HCT116 (cell line): ENCODE measurements around the gene GNG12. TPM values are rescaled to one million over a fixed set of nuclear protein-coding genes. Genes with fewer than 3 reads are reported as not detected.

ENCODE experiments used
- ATAC-seq: fragments of 200-7000 bp; cut with Tn5 transposase; 2 replicates; pipeline ENCODE4 v1.9.1; 2020; ENCODE audit warnings: mild to moderate bottlenecking, moderate library complexity
- BruUV-seq: library from RNA; stranded (reverse); fragments of 400-500 nt; replicated peaks from 2 replicates; lab custom pipeline; 2021; lab: Mats Ljungman, UMichigan
- CTCF ChIA-PET: fragments of 300-600 bp; sonication (Branson Sonifier 250); formaldehyde crosslinking; loops from one replicate; lab custom pipeline; 2021; ENCODE audit warnings: antibody characterized with exemption; lab: Charles Lee
- POLR2A ChIA-PET: fragments of 300-600, 350-600 bp; sonication (Branson Sonifier 250); formaldehyde crosslinking; loops from one replicate; lab custom pipeline; 2021; ENCODE audit warnings: antibody characterized with exemption; lab: Charles Lee
- RAD21 ChIA-PET, 2 experiments: fragments of 300-600 bp; sonication (Branson Sonifier 250); formaldehyde crosslinking; loops; one replicate each; lab custom pipeline; 2023; ENCODE audit warnings: low total read pairs in 2 of 2; ENCODE audit not compliant: uncharacterized antibody in 2 of 2, unreplicated experiment in 2 of 2, low non-redundant PET in 1 of 2; lab: Charles Lee
- DNase-seq: peaks from one replicate; pipeline ENCODE4 v3.0.0-alpha.2; 2010; ENCODE audit warnings: low read depth, low spot score
- H2AFZ ChIP-seq: fragments of 200-600 bp; shearing (Covaris generic), sonication (generic); 2 replicates; pipeline ENCODE4 v1.6.1; 2017; ENCODE audit warnings: low read depth, mixed run types, mixed read lengths, antibody characterized with exemption, low read length; ENCODE audit not compliant: poor library complexity, severe bottlenecking
- H3K27ac ChIP-seq: 2 replicates; pipeline ENCODE4 v1.5.1; 2012; ENCODE audit warnings: low read depth, low read length
- H3K27me3 ChIP-seq: fragments of 200-600 bp; sonication (generic); 2 replicates; pipeline ENCODE4 v1.6.1; 2016; ENCODE audit warnings: mixed run types, low read length, mixed read lengths; ENCODE audit not compliant: insufficient read depth
- H3K36me3 ChIP-seq, 2 experiments: fragments of 200-500 bp in 1 of 2; fragments of 200-600 bp in 1 of 2; sonication (Bioruptor generic) in 1 of 2; sonication (generic) in 1 of 2; 2 replicates each; pipeline versions ENCODE4 v1.5.1 to v1.6.1; 2014 to 2016; ENCODE audit warnings: low read length in 2 of 2, inconsistent platforms in 1 of 2, mixed read lengths in 1 of 2, mixed run types in 1 of 2; ENCODE audit not compliant: insufficient read depth in 2 of 2, control insufficient read depth in 1 of 2
- H3K4me1 ChIP-seq, 2 experiments: fragments of 200-600 bp in 1 of 2; sonication (generic) in 1 of 2; 2 replicates each; pipeline versions ENCODE4 v1.5.1 to v1.6.1; 2012 to 2017; ENCODE audit warnings: low read length in 2 of 2, inconsistent platforms in 1 of 2, mild to moderate bottlenecking in 1 of 2, mixed read lengths in 1 of 2, mixed run types in 1 of 2, moderate library complexity in 1 of 2; ENCODE audit not compliant: insufficient read depth in 2 of 2, control insufficient read depth in 1 of 2
- H3K4me2 ChIP-seq: fragments of 200-600 bp; sonication (generic); 2 replicates; pipeline ENCODE4 v1.6.1; 2017; ENCODE audit warnings: mixed run types, low read length, mixed read lengths
- H3K4me3 ChIP-seq, 2 experiments: fragments of 200-600 bp in 1 of 2; sonication (generic) in 1 of 2; replicated peaks in 1 of 2; 2 replicates each; pipeline ENCODE4 v1.5.1; 2011 to 2016; ENCODE audit warnings: low read length in 2 of 2, control low read depth in 1 of 2, low read depth in 1 of 2, mild to moderate bottlenecking in 1 of 2, mixed read lengths in 1 of 2, mixed run types in 1 of 2
- H3K79me2 ChIP-seq: fragments of 200-600 bp; sonication (generic); 2 replicates; pipeline ENCODE4 v1.6.1; 2017; ENCODE audit warnings: mild to moderate bottlenecking, mixed run types, low read length, moderate library complexity, mixed read lengths; ENCODE audit not compliant: insufficient read depth
- H3K9ac ChIP-seq: fragments of 200-600 bp; sonication (generic); 2 replicates; pipeline ENCODE4 v1.6.1; 2016; ENCODE audit warnings: low read length, mixed read lengths
- H3K9me2 ChIP-seq: fragments of 200-600 bp; sonication (generic), shearing (Covaris generic); 2 replicates; pipeline ENCODE4 v1.6.1; 2017; ENCODE audit warnings: mixed run types, mild to moderate bottlenecking, moderate library complexity; ENCODE audit not compliant: insufficient read depth
- H3K9me3 ChIP-seq, 2 experiments: fragments of 200-500 bp in 1 of 2; fragments of 200-600 bp in 1 of 2; sonication (Bioruptor generic) in 1 of 2; sonication (generic) in 1 of 2; 2 replicates each; pipeline ENCODE4 v1.6.1; 2014 to 2017; ENCODE audit warnings: low read length in 2 of 2, mixed read lengths in 2 of 2, inconsistent platforms in 1 of 2, low read depth in 1 of 2, mild to moderate bottlenecking in 1 of 2, mixed run types in 1 of 2, moderate library complexity in 1 of 2; ENCODE audit not compliant: control insufficient read depth in 1 of 2, insufficient read depth in 1 of 2
- H4K20me1 ChIP-seq: fragments of 200-600 bp; sonication (generic), shearing (Covaris generic); 2 replicates; pipeline ENCODE4 v1.6.1; 2017; ENCODE audit warnings: mixed run types, mild to moderate bottlenecking, moderate library complexity; ENCODE audit not compliant: insufficient read depth
- EGR1 ChIP-seq: IDR thresholded peaks from 2 replicates; pipeline ENCODE4 v1.6.1; 2012; ENCODE audit warnings: low read depth
- ELF1 ChIP-seq: IDR thresholded peaks from 2 replicates; pipeline ENCODE4 v1.6.1; 2012; ENCODE audit warnings: low read depth, borderline replicate concordance
- JUND ChIP-seq: IDR thresholded peaks from 2 replicates; pipeline ENCODE4 v1.6.1; 2012
- RAD21 ChIP-seq: IDR thresholded peaks from 2 replicates; pipeline ENCODE4 v1.6.1; 2012; ENCODE audit warnings: low read depth, mild to moderate bottlenecking
- SP1 ChIP-seq: IDR thresholded peaks from 2 replicates; pipeline ENCODE4 v1.6.1; 2012; ENCODE audit warnings: low read depth
- SRF ChIP-seq: IDR thresholded peaks from 2 replicates; pipeline ENCODE4 v1.6.1; 2012; ENCODE audit warnings: low read depth
- intact Hi-C: fragments of 100-400 bp; cut with micrococcal nuclease; formaldehyde crosslinking; loops from 2 replicates; pipeline ENCODE4 v1.10.0; 2022
- total RNA-seq: library from RNA; stranded (reverse); gene quantifications from one replicate; pipeline ENCODE4 v1.2.1, GENCODE V29; 2021; ENCODE audit not compliant: unreplicated experiment
- TF ChIP-seq, protein P1 (sequence below), 3 experiments: fragments of 200-600 bp in 1 of 3; sonication (generic) in 1 of 3; IDR thresholded peaks in 2 of 3; conservative IDR thresholded peaks in 1 of 3; 2 replicates each; pipeline ENCODE4 v1.5.1; 2012 to 2017; ENCODE audit warnings: low read depth in 2 of 3, low read length in 2 of 3, antibody characterized with exemption in 1 of 3, borderline replicate concordance in 1 of 3, control low read depth in 1 of 3, mild to moderate bottlenecking in 1 of 3, mixed read lengths in 1 of 3, mixed run types in 1 of 3, moderate library complexity in 1 of 3; ENCODE audit not compliant: insufficient read depth in 1 of 3

GNG12 gene
- total RNA-seq, 1 experiment from 2014 or later: 49.6 TPM

- TF ChIP-seq ELF1: no peak
- TF ChIP-seq JUND: no peak
- no peak for TF ChIP-seq SRF
- no peak for TF ChIP-seq SP1
Measured at GRCh38 chr1:67767103-67767782, 66.0 kb downstream of the GNG12 start (continued).

DNA sequence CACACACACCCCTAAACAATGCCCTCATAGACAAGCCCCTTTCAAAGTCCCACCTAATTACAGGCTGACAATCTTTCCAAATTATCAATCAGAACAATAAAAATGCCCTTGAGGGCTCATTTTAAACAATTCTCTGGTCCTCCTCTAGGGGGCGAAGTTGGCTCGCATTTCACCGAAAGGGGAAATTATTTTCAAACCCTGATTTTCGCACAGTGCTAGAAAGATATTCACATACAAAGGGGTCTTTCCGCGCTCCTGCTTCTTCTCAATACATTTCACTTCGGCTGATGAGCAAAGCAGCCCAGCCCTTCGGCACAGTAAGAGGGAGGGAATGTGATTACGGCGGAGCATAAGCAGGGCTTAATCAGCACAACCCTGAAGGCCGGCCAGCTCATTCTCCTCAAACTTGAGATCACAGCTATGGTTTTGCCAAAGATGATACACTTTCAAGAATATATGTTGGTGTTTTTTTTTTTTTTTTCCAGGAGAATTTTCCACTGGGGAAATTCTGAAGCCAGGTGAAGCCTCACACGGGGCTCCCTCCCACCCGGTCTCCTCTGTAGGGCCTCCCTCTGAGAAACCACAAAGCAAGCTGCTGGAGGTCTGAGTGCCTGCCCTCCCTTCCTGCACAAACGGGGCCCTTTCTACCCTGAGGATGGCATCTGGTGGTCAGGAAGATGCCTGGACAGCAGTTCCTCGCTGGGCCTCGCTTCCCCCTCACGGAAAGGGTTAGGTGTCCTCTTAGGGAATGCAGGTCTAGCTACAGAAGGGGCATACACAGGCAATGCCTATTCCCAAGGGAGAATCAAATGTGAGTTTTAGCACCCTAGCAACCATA lies 66.9 kb downstream of the GNG12 start:
- H3K9ac ChIP-seq: no peak overlapping the region
- H3K9me2 ChIP-seq: no peaks in the 10 kb centered on the region
- TF ChIP-seq RAD21 (peak; percentile 82), EGR1 (no peak), ELF1 (no peak)
- TF ChIP-seq, protein P1, sequence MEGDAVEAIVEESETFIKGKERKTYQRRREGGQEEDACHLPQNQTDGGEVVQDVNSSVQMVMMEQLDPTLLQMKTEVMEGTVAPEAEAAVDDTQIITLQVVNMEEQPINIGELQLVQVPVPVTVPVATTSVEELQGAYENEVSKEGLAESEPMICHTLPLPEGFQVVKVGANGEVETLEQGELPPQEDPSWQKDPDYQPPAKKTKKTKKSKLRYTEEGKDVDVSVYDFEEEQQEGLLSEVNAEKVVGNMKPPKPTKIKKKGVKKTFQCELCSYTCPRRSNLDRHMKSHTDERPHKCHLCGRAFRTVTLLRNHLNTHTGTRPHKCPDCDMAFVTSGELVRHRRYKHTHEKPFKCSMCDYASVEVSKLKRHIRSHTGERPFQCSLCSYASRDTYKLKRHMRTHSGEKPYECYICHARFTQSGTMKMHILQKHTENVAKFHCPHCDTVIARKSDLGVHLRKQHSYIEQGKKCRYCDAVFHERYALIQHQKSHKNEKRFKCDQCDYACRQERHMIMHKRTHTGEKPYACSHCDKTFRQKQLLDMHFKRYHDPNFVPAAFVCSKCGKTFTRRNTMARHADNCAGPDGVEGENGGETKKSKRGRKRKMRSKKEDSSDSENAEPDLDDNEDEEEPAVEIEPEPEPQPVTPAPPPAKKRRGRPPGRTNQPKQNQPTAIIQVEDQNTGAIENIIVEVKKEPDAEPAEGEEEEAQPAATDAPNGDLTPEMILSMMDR (IDR thresholded peaks at IDR 0.05 in 2 of 3, conservative IDR thresholded peaks at IDR 0.05 in 1 of 3; ENCODE audit: borderline replicate concordance in 1 of 3, insufficient read depth in 1 of 3, low read depth in 2 of 3, low read length in 2 of 3): peak; percentile 60 to 88 (median 68)
- TF ChIP-seq, all 23 proteins: peak for 2
- DNase-seq (no peak), ATAC-seq (peak; percentile 52; the same call in 1 of the 2 replicates)
- intact Hi-C loops: loop anchor here (1.0 to 5.0 kb wide), 3 partner anchors 84 to 346 kb away; no protein-coding TSS in a partner anchor
- H4K20me1 ChIP-seq: no peaks in the 10 kb centered on the region
- no TSS peak for BruUV-seq
- no peaks in the 10 kb centered on the region; the same call in 1 of the 2 replicates for H3K79me2 ChIP-seq
- H2AFZ ChIP-seq: no peak overlapping the region
- H3K27me3 ChIP-seq: no peaks in the 10 kb centered on the region
- no peaks in the 10 kb centered on the region for H3K4me1 ChIP-seq
- RAD21 ChIA-PET: interaction anchor here (0.6 to 0.7 kb wide), 4 partner anchors 73 to 242 kb away, joined by 3 to 4 read pairs (median 3); no protein-coding TSS in a partner anchor
- no peaks in the 10 kb centered on the region for H3K9me3 ChIP-seq
- POLR2A ChIA-PET: no interaction called here
- CTCF ChIA-PET: interaction anchor here (0.7 to 4.0 kb wide), 20 partner anchors 13 to 555 kb away, joined by 3 to 19 read pairs (median 4); no protein-coding TSS in a partner anchor
- no peak overlapping the region for H3K4me2 ChIP-seq
- no peak overlapping the region for H3K27ac ChIP-seq
- H3K4me3 ChIP-seq: no peak overlapping the region
- no peaks in the 10 kb centered on the region for H3K36me3 ChIP-seq
